Mammary epithelial cell (primary cell): ENCODE data around the gene DGKQ.

Source experiments
- EZH2 ChIP-seq: IDR thresholded peaks from 2 replicates; pipeline ENCODE4 v1.6.1; 2012; ENCODE audit warnings: low read length, inconsistent platforms, borderline replicate concordance
- TF ChIP-seq, protein P1 (sequence below), 2 donors: IDR thresholded peaks in 1 of 2; conservative IDR thresholded peaks in 1 of 2; 2 replicates each; pipeline ENCODE4 v1.5.1; 2011 to 2012; ENCODE audit warnings: inconsistent platforms in 2 of 2, low read length in 2 of 2, mild to moderate bottlenecking in 2 of 2, control low read depth in 1 of 2, low read depth in 1 of 2; ENCODE audit not compliant: insufficient read depth in 1 of 2; ENCODE audit errors: extremely low read depth in 1 of 2

DNA sequence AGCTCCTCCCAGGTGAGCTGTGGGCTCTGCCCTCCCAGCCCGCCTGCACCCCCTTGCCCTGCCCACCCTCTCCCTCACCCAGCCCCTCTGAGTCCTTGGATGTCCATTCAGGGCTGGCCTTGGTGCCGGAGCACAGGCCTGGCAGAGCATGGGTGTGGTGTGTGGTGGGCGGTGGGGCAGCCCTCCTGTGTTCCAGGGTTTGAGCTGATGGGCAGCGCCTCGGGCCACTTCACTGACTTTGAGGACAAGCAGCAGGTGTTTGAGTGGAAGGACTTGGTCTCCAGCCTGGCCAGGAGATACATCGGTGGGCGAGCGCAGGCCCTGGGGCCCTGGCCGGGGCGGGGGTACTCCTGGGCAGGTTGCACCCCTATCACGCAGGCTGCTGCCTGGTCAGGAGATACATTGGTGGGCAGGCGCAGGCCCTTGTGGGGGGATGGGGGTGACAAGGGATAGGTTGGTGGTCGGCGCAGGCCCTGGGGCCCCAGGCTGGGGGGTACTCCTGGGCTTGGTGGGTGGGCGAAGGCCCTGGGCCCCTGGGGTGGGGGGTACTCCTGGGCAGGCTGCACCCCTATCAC, 27.4 kb upstream of the DGKQ start:
- TF ChIP-seq, protein P1, sequence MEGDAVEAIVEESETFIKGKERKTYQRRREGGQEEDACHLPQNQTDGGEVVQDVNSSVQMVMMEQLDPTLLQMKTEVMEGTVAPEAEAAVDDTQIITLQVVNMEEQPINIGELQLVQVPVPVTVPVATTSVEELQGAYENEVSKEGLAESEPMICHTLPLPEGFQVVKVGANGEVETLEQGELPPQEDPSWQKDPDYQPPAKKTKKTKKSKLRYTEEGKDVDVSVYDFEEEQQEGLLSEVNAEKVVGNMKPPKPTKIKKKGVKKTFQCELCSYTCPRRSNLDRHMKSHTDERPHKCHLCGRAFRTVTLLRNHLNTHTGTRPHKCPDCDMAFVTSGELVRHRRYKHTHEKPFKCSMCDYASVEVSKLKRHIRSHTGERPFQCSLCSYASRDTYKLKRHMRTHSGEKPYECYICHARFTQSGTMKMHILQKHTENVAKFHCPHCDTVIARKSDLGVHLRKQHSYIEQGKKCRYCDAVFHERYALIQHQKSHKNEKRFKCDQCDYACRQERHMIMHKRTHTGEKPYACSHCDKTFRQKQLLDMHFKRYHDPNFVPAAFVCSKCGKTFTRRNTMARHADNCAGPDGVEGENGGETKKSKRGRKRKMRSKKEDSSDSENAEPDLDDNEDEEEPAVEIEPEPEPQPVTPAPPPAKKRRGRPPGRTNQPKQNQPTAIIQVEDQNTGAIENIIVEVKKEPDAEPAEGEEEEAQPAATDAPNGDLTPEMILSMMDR (conservative IDR thresholded peaks at IDR 0.05 in 1 of 2, IDR thresholded peaks at IDR 0.05 in 1 of 2; ENCODE audit: extremely low read depth in 1 of 2, insufficient read depth in 1 of 2, low read depth in 1 of 2, low read length in 2 of 2), result no peak
- no peak for TF ChIP-seq EZH2
